H1 (cell line): ENCODE results near the gene NEDD4L. TPM values are rescaled to one million over a fixed set of nuclear protein-coding genes. Genes with fewer than 3 reads are reported as not detected.

Experiments used
- CTCF ChIA-PET: fragments of 300-600 bp; sonication (Branson Sonifier 250); formaldehyde crosslinking; loops from one replicate; lab custom pipeline; 2021; ENCODE audit not compliant: partially characterized antibody; lab: Charles Lee
- POLR2A ChIA-PET: fragments of 300-600 bp; sonication (Branson Sonifier 250); formaldehyde crosslinking; loops from one replicate; lab custom pipeline; 2021; ENCODE audit warnings: inconsistent platforms; ENCODE audit not compliant: partially characterized antibody; lab: Charles Lee
- DNase-seq, 2 experiments: peaks; one replicate each; pipeline versions ENCODE4 v3.0.0 to v3.0.0-alpha.2; 2010 to 2022; ENCODE audit warnings: low spot score in 2 of 2, low read depth in 1 of 2, mixed read lengths in 1 of 2
- FAIRE-seq: peaks from 2 replicates; lab custom pipeline; 2011; peaks lifted over from hg19 to GRCh38; lab: Jason Lieb, UNC
- H2AFZ ChIP-seq: 2 replicates; pipeline ENCODE4 v1.8.1; 2012; ENCODE audit warnings: low read length, inconsistent platforms
- H2AK5ac ChIP-seq: 2 replicates; pipeline ENCODE4 v1.6.1; 2013; ENCODE audit warnings: low read depth, low read length
- H2BK120ac ChIP-seq: replicated peaks from 2 replicates; pipeline ENCODE3; 2013; ENCODE audit warnings: low read depth, low read length, inconsistent platforms
- H2BK12ac ChIP-seq: 2 replicates; pipeline ENCODE4 v1.6.1; 2013; ENCODE audit warnings: low read depth, low read length
- H2BK15ac ChIP-seq: 2 replicates; pipeline ENCODE4 v1.6.1; 2013; ENCODE audit warnings: low read length
- H2BK20ac ChIP-seq: 2 replicates; pipeline ENCODE4 v1.6.1; 2013; ENCODE audit warnings: low read length
- H2BK5ac ChIP-seq: 2 replicates; pipeline ENCODE4 v1.6.1; 2013; ENCODE audit warnings: low read depth, low read length
- H3K14ac ChIP-seq: 2 replicates; pipeline ENCODE4 v1.6.1; 2013; ENCODE audit warnings: inconsistent platforms; ENCODE audit not compliant: insufficient read length
- H3K18ac ChIP-seq: 2 replicates; pipeline ENCODE4 v1.6.1; 2013; ENCODE audit warnings: low read length; ENCODE audit errors: extremely low read depth
- H3K23ac ChIP-seq: 2 replicates; pipeline ENCODE4 v1.6.1; 2013; ENCODE audit warnings: inconsistent platforms; ENCODE audit not compliant: insufficient read length
- H3K23me2 ChIP-seq: 2 replicates; pipeline ENCODE4 v1.6.1; 2013; ENCODE audit warnings: low read depth, low read length
- H3K27ac ChIP-seq: 2 replicates; pipeline ENCODE4 v1.6.1; 2011; ENCODE audit warnings: low read depth, low read length, inconsistent platforms
- H3K27me3 ChIP-seq, 4 experiments: replicated peaks in 1 of 4; 1 replicate in 1 of 4; 2 replicates in 3 of 4; pipeline versions ENCODE4 v1.6.1 to v1.8.1; 2011 to 2013; ENCODE audit warnings: low read length in 3 of 4, mild to moderate bottlenecking in 3 of 4, inconsistent platforms in 2 of 4, mixed read lengths in 2 of 4, moderate library complexity in 1 of 4; ENCODE audit not compliant: control insufficient read depth in 3 of 4, insufficient read depth in 3 of 4; ENCODE audit errors: extremely low read depth in 1 of 4
- H3K36me3 ChIP-seq, 4 experiments: 2 replicates each; pipeline versions ENCODE4 v1.6.1 to v1.8.1; 2011 to 2013; ENCODE audit warnings: mild to moderate bottlenecking in 4 of 4, low read length in 3 of 4, moderate library complexity in 2 of 4, control low read depth in 1 of 4, inconsistent platforms in 1 of 4; ENCODE audit not compliant: insufficient read depth in 4 of 4, control insufficient read depth in 2 of 4
- H3K4ac ChIP-seq: replicated peaks from 2 replicates; pipeline ENCODE3; 2013; ENCODE audit warnings: low read length, low read depth, mixed read lengths, inconsistent platforms; ENCODE audit not compliant: insufficient read length
- H3K4me1 ChIP-seq, 4 experiments: replicated peaks in 1 of 4; 1 replicate in 1 of 4; 2 replicates in 3 of 4; pipeline versions ENCODE4 v1.6.1 to v1.8.1; 2011 to 2013; ENCODE audit warnings: low read length in 3 of 4, inconsistent platforms in 2 of 4, mixed read lengths in 1 of 4; ENCODE audit not compliant: insufficient read depth in 4 of 4, control insufficient read depth in 3 of 4
- H3K4me2 ChIP-seq, 2 experiments: 2 replicates each; pipeline versions ENCODE4 v1.6.1 to v1.8.1; 2011 to 2013; ENCODE audit warnings: low read depth in 2 of 2, low read length in 2 of 2, control low read depth in 1 of 2, inconsistent platforms in 1 of 2, mild to moderate bottlenecking in 1 of 2; ENCODE audit not compliant: insufficient read depth in 1 of 2
- H3K4me3 ChIP-seq, 4 experiments: fragments of 200-600, 300-600 bp in 1 of 4; sonication (generic), shearing (Covaris generic), sonication (Bioruptor Twin) in 1 of 4; 2 replicates each; pipeline versions ENCODE4 v1.5.1 to v1.8.1; 2011 to 2016; ENCODE audit warnings: low read length in 4 of 4, low read depth in 3 of 4, control low read depth in 2 of 4, inconsistent platforms in 2 of 4, mild to moderate bottlenecking in 2 of 4, mixed read lengths in 1 of 4, moderate library complexity in 1 of 4; ENCODE audit not compliant: insufficient read depth in 2 of 4; ENCODE audit errors: extremely low read depth in 1 of 4
- H3K56ac ChIP-seq: replicated peaks from 2 replicates; pipeline ENCODE3; 2013; ENCODE audit warnings: low read depth, mild to moderate bottlenecking, mixed read lengths, low read length, inconsistent platforms; ENCODE audit not compliant: insufficient read length
- H3K79me1 ChIP-seq: 2 replicates; pipeline ENCODE4 v1.6.1; 2013; ENCODE audit warnings: low read depth, low read length, control low read depth
- H3K79me2 ChIP-seq, 2 experiments: 2 replicates each; pipeline versions ENCODE4 v1.6.1 to v1.8.1; 2012 to 2013; ENCODE audit warnings: low read length in 2 of 2, mild to moderate bottlenecking in 2 of 2, inconsistent platforms in 1 of 2; ENCODE audit not compliant: insufficient read depth in 2 of 2, control insufficient read depth in 1 of 2
- H3K9ac ChIP-seq, 4 experiments: replicated peaks in 1 of 4; 1 replicate in 1 of 4; 2 replicates in 3 of 4; pipeline versions ENCODE4 v1.6.1 to v1.8.1; 2011 to 2013; ENCODE audit warnings: low read depth in 3 of 4, low read length in 3 of 4, control low read depth in 2 of 4, mild to moderate bottlenecking in 2 of 4, moderate library complexity in 2 of 4, inconsistent platforms in 1 of 4; ENCODE audit errors: extremely low read depth in 1 of 4
- H3K9me3 ChIP-seq, 2 experiments: 2 replicates each; pipeline versions ENCODE4 v1.6.1 to v1.8.1; 2012 to 2013; ENCODE audit warnings: mild to moderate bottlenecking in 2 of 2, moderate library complexity in 2 of 2, control low read depth in 1 of 2, inconsistent platforms in 1 of 2, low read depth in 1 of 2, low read length in 1 of 2, mixed read lengths in 1 of 2; ENCODE audit not compliant: insufficient read depth in 2 of 2
- H4K20me1 ChIP-seq, 2 experiments: replicated peaks in 1 of 2; 2 replicates each; pipeline versions ENCODE3 to v1.8.1; 2011 to 2013; ENCODE audit warnings: inconsistent platforms in 2 of 2, low read length in 2 of 2, mild to moderate bottlenecking in 1 of 2; ENCODE audit not compliant: insufficient read depth in 2 of 2, control insufficient read depth in 1 of 2
- H4K5ac ChIP-seq: 2 replicates; pipeline ENCODE4 v1.6.1; 2013; ENCODE audit warnings: low read length, low read depth, mixed read lengths, inconsistent platforms; ENCODE audit not compliant: insufficient read length
- H4K8ac ChIP-seq: 2 replicates; pipeline ENCODE4 v1.8.0; 2013; ENCODE audit warnings: mild to moderate bottlenecking, moderate library complexity, low read length, inconsistent platforms; ENCODE audit not compliant: insufficient read depth; ENCODE audit errors: extremely low read depth
- H4K91ac ChIP-seq: replicated peaks from 2 replicates; pipeline ENCODE3; 2013; ENCODE audit warnings: low read length, mixed read lengths, inconsistent platforms; ENCODE audit not compliant: insufficient read length
- CEBPB ChIP-seq: IDR thresholded peaks from 2 replicates; pipeline ENCODE4 v1.6.1; 2012; ENCODE audit warnings: low read depth, low read length
- TCF12 ChIP-seq: IDR thresholded peaks from 2 replicates; pipeline ENCODE4 v1.6.1; 2011; ENCODE audit warnings: low read depth, mild to moderate bottlenecking, low read length
- WGBS, 2 experiments: shearing (Covaris generic) in 1 of 2; methylation state at CpG; one replicate each; pipeline versions ENCODE4 v1.1.6 to v1.1.7; 2013 to 2015; ENCODE audit warnings: low lambda C conversion rate in 2 of 2, mixed read lengths in 2 of 2, inconsistent platforms in 1 of 2, low coverage in 1 of 2, missing lambda C conversion rate in 1 of 2; ENCODE audit not compliant: insufficient replicate concordance in 2 of 2, insufficient coverage in 1 of 2, insufficient read length in 1 of 2; ENCODE audit errors: extremely low coverage in 1 of 2, missing lambda C conversion rate in 1 of 2; 5-methylcytosine and 5-hydroxymethylcytosine counted together
- polyA plus RNA-seq, 7 experiments: library from polyadenylated mRNA; depleted of rRNA in 3 of 7; stranded (reverse) in 5 of 7; unstranded in 2 of 7; fragments of >200 nt in 5 of 7; fragments of 200-250 nt in 2 of 7; gene quantifications; 1 replicate in 5 of 7; 2 replicates in 1 of 7; 4 replicates in 1 of 7; pipeline versions ENCODE4 v1.2.1 to v1.2.3, GENCODE V29; 2011 to 2013; ENCODE audit warnings: missing spikeins in 2 of 7, mixed read lengths in 2 of 7
- total RNA-seq: library from RNA; stranded (reverse); fragmentation: NEBNext Ultra II Directional; extraction: Animal tissue kit (Norgen Biotek cat#: 25700); gene quantifications from 2 replicates; pipeline ENCODE4 v1.2.1, GENCODE V29; 2021

NEDD4L gene
- total and polyA plus RNA-seq, 2 of the 8 experiments (the other 6 are each of a cell fraction or from before 2014, with no cell fraction given): 37.3 to 69.8 TPM

DNA sequence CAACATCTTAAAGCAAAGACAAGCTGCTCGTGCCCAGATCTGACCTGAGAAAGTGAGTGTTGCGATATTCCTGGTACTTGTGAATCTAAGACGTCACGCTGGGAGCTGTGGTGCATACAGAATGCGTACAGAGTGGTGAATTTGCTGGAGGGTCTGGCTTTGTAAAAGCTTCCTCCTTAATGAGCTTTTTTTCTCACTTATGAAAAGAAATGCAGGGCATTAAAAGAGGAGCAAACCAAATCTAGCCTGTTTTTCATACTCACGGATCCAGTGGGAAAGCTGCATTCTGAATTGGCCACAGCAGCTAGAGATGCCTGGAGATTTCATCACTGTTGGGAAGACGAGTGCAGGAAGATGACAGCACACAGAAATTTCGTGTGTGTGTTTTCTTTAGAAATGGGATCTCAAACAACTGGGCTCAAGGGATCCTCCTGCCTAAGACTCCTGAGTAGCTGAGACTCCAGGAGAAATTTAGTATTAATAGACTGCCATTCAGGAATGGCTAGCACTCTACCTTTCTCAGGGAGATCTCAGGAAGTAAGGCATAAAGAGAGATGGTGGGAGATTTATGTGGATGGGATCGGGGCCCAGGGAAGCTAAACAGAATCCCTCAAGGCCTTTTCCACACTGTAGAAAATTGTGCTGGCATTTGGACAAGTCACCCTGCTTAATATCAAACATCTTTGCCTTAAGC, 403.5 kb downstream of the NEDD4L start:
- Histone ChIP-seq H3K56ac (no peak overlapping the region), H3K4ac (no peak overlapping the region), H2AFZ (peak overlapping the region; percentile 98), H3K27me3 (no peaks in the 10 kb centered on the region), H3K4me2 (peak overlapping the region; percentile 24 to 34; a peak in 2 of 4 replicates), H3K27ac (no peak overlapping the region), H3K9ac (no peak overlapping the region; a peak in 1 of 7 replicates), H3K18ac (no peak overlapping the region; the same call in 1 of the 2 replicates), H4K8ac (no peak overlapping the region), H2BK20ac (no peak overlapping the region), H3K23me2 (no peaks in the 10 kb centered on the region), H3K9me3 (no peaks in the 10 kb centered on the region), H2BK120ac (no peak overlapping the region), H4K20me1 (no peaks in the 10 kb centered on the region), H3K4me3 (no peak overlapping the region; a peak in 1 of 8 replicates), H3K14ac (no peak overlapping the region), H2BK15ac (no peak overlapping the region), H3K23ac (no peak overlapping the region), H3K79me1 (no peaks in the 10 kb centered on the region), H2AK5ac (no peak overlapping the region), H3K36me3 (no peaks in the 10 kb centered on the region), H2BK5ac (no peak overlapping the region), H4K5ac (no peak overlapping the region), H3K4me1 (peaks cover 1 to 14% (median 11%) of the 10 kb centered on the region in 4 experiments; a peak in 5 of 7 replicates), H2BK12ac (no peak overlapping the region; the same call in 1 of the 2 replicates), H3K79me2 (no peaks in the 10 kb centered on the region), H4K91ac (no peak overlapping the region)
- DNase-seq (no peak), FAIRE-seq (peak; percentile 68)
- WGBS, 2 experiments: 34% methylated on average over 9 of the region's 9 CpGs; no CpG with 5 or more reads in 1 of the 2 experiments
- TF ChIP-seq TCF12: no peak
- 0 out of 2 replicates have a peak, but pooled peaks have one; percentile 3 for TF ChIP-seq CEBPB
- POLR2A ChIA-PET: interaction anchor here (0.7 to 1.8 kb wide), 2 partner anchors 38 to 227 kb away, joined by 3 to 6 read pairs; no protein-coding TSS in a partner anchor
- CTCF ChIA-PET: interaction anchor here (0.5 to 2.0 kb wide), 10 partner anchors 8 to 333 kb away, joined by 3 to 7 read pairs (median 3); no protein-coding TSS in a partner anchor
